ENCODE results near the gene MTMR8.

- TF ChIP-seq CTCF (IDR thresholded peaks at IDR 0.05), result no peak
- TF ChIP-seq POLR2AphosphoS5 (IDR thresholded peaks at IDR 0.05), result no peak
- no peak for TF ChIP-seq POLR2A (IDR thresholded peaks at IDR 0.05)
Measured at GRCh38 chrX:64395568-64395929, 297 bp upstream of the MTMR8 start.

Measured in prostate gland (tissue), 2 donors.